Breast epithelium (tissue), 3 donors: ENCODE data around the gene GABPB2.

Experiments used
- POLR2A ChIP-seq: fragments of 450-650 bp; IDR thresholded peaks from one replicate; pipeline ENCODE4 v1.6.1; 2016; ENCODE audit warnings: antibody characterized with exemption, mild to moderate bottlenecking, moderate library complexity
- TF ChIP-seq, protein P1 (sequence below), 3 donors: fragments of 450-650 bp; IDR thresholded peaks; one replicate each; pipeline ENCODE4 v1.5.1; 2016 to 2017; ENCODE audit warnings: antibody characterized with exemption in 3 of 3, mild to moderate bottlenecking in 3 of 3, moderate library complexity in 3 of 3

- TF ChIP-seq, protein P1, sequence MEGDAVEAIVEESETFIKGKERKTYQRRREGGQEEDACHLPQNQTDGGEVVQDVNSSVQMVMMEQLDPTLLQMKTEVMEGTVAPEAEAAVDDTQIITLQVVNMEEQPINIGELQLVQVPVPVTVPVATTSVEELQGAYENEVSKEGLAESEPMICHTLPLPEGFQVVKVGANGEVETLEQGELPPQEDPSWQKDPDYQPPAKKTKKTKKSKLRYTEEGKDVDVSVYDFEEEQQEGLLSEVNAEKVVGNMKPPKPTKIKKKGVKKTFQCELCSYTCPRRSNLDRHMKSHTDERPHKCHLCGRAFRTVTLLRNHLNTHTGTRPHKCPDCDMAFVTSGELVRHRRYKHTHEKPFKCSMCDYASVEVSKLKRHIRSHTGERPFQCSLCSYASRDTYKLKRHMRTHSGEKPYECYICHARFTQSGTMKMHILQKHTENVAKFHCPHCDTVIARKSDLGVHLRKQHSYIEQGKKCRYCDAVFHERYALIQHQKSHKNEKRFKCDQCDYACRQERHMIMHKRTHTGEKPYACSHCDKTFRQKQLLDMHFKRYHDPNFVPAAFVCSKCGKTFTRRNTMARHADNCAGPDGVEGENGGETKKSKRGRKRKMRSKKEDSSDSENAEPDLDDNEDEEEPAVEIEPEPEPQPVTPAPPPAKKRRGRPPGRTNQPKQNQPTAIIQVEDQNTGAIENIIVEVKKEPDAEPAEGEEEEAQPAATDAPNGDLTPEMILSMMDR (IDR thresholded peaks at IDR 0.05) = no peak
- no peak for TF ChIP-seq POLR2A
These were observed 85.9 kb downstream of the GABPB2 start, which contains the start of gene TNFAIP8L2 for GRCh38 chr1:151156515-151156819.
